ENCODE measurements around the gene LCMT1.

LCMT1 gene

DNA sequence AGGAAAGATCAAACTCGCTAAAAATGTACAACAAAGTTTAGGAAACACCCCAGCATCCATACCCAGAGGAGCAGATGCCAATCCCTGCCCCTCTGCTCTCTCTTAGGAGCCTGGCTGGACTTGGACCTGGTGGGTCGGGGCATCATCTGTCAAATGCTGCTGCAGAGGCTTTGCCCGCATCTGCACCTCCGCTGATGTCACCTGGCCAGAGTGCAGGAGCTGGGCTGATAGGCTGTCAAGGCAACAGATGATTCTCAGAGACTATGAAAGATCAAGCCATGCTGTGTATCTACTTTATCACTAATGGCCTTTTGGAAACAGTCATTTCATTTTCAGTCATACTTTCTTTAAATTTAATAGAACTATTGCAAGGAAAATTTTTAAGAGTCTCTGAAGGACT is 15.9 kb upstream of the LCMT1 start:
- Histone ChIP-seq H3K9ac (ENCODE audit: low read length) (no peak overlapping the region), H3K36me3 (ENCODE audit: control insufficient read depth, insufficient read depth, low read length) (no peaks in the 10 kb centered on the region), H3K27me3 (ENCODE audit: control insufficient read depth, insufficient read depth, low read length) (peaks cover 23% of the 10 kb centered on the region; the same call in 1 of the 2 replicates), H3K9me3 (ENCODE audit: control insufficient read depth, insufficient read depth, low read depth, low read length) (no peaks in the 10 kb centered on the region), H3K27ac (ENCODE audit: low read depth, low read length) (no peak overlapping the region), H3K4me3 (ENCODE audit: low read depth, low read length) (no peak overlapping the region), H3K4me1 (ENCODE audit: control insufficient read depth, insufficient read depth, low read length) (no peaks in the 10 kb centered on the region)

DNA sequence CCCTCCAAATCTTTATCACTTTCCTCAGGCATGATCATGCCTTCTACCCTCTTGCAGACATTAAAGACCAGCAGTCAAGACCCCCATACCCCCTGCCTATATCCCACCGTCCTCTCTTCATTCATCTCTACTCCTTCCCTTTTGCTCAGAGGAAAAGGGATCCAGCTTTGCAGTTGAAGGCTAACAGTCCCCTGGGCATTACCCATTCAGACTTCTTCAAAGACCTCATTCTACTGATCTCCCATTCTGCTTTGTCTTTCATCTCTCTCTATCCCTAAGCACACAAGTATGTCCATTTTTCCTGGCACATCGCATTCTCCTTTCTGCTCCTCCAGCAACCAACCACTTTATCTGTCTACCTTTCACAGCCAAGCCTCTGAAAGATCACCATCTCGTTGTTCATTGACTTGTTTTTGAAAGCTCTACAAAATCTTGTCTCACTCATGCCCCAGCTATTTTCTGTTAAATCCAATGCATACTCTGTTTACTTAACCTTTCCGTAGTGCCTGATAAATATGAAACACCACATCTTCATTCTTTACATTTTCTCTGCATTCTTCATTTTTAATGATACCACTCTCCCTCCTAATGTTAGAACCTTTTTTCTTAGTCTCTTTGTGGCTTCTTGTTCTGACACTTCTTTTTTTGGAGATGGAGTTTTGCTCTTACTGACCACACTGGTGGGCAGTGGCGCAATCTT is 14.1 kb upstream of the LCMT1 start:
- no peak overlapping the region for H3K27ac ChIP-seq (ENCODE audit: low read depth, low read length)
- H3K9ac ChIP-seq (ENCODE audit: low read length) = no peak overlapping the region
- no peaks in the 10 kb centered on the region for H3K9me3 ChIP-seq (ENCODE audit: control insufficient read depth, insufficient read depth, low read depth, low read length)

DNA sequence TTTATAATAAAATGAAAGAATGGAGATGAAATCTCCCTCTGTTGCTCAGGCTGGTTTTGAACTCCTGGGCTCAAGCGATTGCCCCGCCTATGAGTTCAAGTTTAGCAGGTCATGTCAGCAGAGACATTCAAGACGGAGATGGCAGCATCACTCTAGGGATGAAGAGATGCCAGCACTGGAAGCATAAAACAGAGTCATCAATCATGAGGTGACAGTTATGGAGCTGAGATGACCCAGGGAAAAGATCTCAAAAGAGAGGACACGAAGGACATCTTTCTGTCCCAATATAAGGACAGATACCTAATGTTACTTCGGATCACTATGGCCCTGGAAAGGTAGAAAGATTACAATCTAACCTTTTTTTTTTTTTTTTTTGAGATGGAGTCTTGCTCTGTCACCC is 11.0 kb upstream of the LCMT1 start:
- Histone ChIP-seq H3K36me3 (ENCODE audit: control insufficient read depth, insufficient read depth, low read length) (no peaks in the 10 kb centered on the region), H3K4me1 (ENCODE audit: control insufficient read depth, insufficient read depth, low read length) (no peaks in the 10 kb centered on the region), H3K27ac (ENCODE audit: low read depth, low read length) (no peak overlapping the region), H3K9ac (ENCODE audit: low read length) (no peak overlapping the region), H3K27me3 (ENCODE audit: control insufficient read depth, insufficient read depth, low read length) (peaks cover 8% of the 10 kb centered on the region; the same call in 1 of the 2 replicates), H3K9me3 (ENCODE audit: control insufficient read depth, insufficient read depth, low read depth, low read length) (no peaks in the 10 kb centered on the region), H3K4me3 (ENCODE audit: low read depth, low read length) (no peak overlapping the region)

More for the DNA sequence above, 14.1 kb upstream of the LCMT1 start:
- no peaks in the 10 kb centered on the region for H3K4me1 ChIP-seq (ENCODE audit: control insufficient read depth, insufficient read depth, low read length)
- H3K4me3 ChIP-seq (ENCODE audit: low read depth, low read length) = no peak overlapping the region
- H3K36me3 ChIP-seq (ENCODE audit: control insufficient read depth, insufficient read depth, low read length) = no peaks in the 10 kb centered on the region
- H3K27me3 ChIP-seq (ENCODE audit: control insufficient read depth, insufficient read depth, low read length) = peaks cover 23% of the 10 kb centered on the region; the same call in 1 of the 2 replicates

- Histone ChIP-seq H3K36me3 (ENCODE audit: control insufficient read depth, insufficient read depth, low read length) (no peaks in the 10 kb centered on the region), H3K27ac (ENCODE audit: low read depth, low read length) (peak overlapping the region; percentile 63; the same call in 1 of the 2 replicates), H3K4me3 (ENCODE audit: low read depth, low read length) (peak overlapping the region; percentile 93), H3K9ac (ENCODE audit: low read length) (peak overlapping the region; percentile 88), H3K9me3 (ENCODE audit: control insufficient read depth, insufficient read depth, low read depth, low read length) (no peaks in the 10 kb centered on the region), H3K27me3 (ENCODE audit: control insufficient read depth, insufficient read depth, low read length) (no peaks in the 10 kb centered on the region), H3K4me1 (ENCODE audit: control insufficient read depth, insufficient read depth, low read length) (peaks cover 6% of the 10 kb centered on the region)
Measured at GRCh38 chr16:25106567-25107465, 4.7 kb upstream of the LCMT1 start.

GRCh38 chr16:25107466-25107792 is 4.1 kb upstream of the LCMT1 start:
- H3K4me3 ChIP-seq (ENCODE audit: low read depth, low read length) = peak overlapping the region; percentile 93
- H3K27ac ChIP-seq (ENCODE audit: low read depth, low read length) = peak overlapping the region; percentile 63; the same call in 1 of the 2 replicates
- H3K4me1 ChIP-seq (ENCODE audit: control insufficient read depth, insufficient read depth, low read length) = peaks cover 6% of the 10 kb centered on the region
- H3K9ac ChIP-seq (ENCODE audit: low read length) = peak overlapping the region; percentile 88
- no peaks in the 10 kb centered on the region for H3K27me3 ChIP-seq (ENCODE audit: control insufficient read depth, insufficient read depth, low read length)
- no peaks in the 10 kb centered on the region for H3K9me3 ChIP-seq (ENCODE audit: control insufficient read depth, insufficient read depth, low read depth, low read length)
- H3K36me3 ChIP-seq (ENCODE audit: control insufficient read depth, insufficient read depth, low read length) = no peaks in the 10 kb centered on the region

DNA sequence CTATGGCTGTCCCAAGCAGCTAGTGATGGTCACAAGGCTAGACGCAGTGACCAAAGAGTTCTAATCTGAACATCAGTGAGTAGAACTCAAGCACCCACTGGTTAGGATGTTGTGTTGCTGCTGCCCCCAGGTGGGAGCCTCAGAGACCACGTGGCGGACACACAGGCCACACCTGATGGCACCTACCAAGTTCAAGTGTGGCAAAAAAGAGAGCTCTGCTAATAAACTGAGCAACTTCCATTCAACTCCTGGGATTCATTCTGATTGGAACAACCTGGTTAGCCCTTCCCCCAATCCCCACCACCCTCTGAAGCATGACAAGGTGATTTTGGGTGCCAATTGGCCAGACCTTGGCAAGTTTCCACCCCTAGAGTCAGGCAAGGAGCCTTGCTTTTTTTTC is 3.5 kb upstream of the LCMT1 start:
- Histone ChIP-seq H3K9ac (ENCODE audit: low read length) (peak overlapping the region; percentile 88), H3K27me3 (ENCODE audit: control insufficient read depth, insufficient read depth, low read length) (no peaks in the 10 kb centered on the region), H3K4me1 (ENCODE audit: control insufficient read depth, insufficient read depth, low read length) (peaks cover 6% of the 10 kb centered on the region), H3K9me3 (ENCODE audit: control insufficient read depth, insufficient read depth, low read depth, low read length) (no peaks in the 10 kb centered on the region), H3K4me3 (ENCODE audit: low read depth, low read length) (no peak overlapping the region), H3K36me3 (ENCODE audit: control insufficient read depth, insufficient read depth, low read length) (no peaks in the 10 kb centered on the region), H3K27ac (ENCODE audit: low read depth, low read length) (no peak overlapping the region)

DNA sequence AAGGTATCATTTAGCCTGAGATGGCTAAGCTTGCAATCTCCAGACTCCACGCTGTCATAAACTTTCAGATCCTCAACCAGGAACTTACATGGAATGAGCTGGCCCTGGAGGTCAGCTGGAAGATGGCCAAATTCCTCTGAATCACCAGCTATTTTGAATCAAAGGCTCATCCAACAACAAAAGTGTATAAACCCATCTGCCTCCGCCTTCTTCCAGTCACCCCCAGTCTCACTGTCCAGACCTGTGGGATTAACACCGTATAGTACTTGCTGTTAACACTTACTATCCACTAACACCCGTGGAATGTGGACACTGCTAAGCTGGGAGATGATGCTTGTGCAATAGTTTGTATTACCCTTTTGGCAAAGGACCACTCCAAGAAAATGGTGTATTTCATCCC is 1.9 kb upstream of the LCMT1 start:
- no peak overlapping the region for H3K9ac ChIP-seq (ENCODE audit: low read length)
- H3K9me3 ChIP-seq (ENCODE audit: control insufficient read depth, insufficient read depth, low read depth, low read length) = no peaks in the 10 kb centered on the region
- H3K4me3 ChIP-seq (ENCODE audit: low read depth, low read length) = no peak overlapping the region
- peaks cover 6% of the 10 kb centered on the region for H3K4me1 ChIP-seq (ENCODE audit: control insufficient read depth, insufficient read depth, low read length)
- H3K36me3 ChIP-seq (ENCODE audit: control insufficient read depth, insufficient read depth, low read length) = 0 out of 2 replicates have a peak, but pooled peaks cover 7% of the 10 kb centered on the region
- no peak overlapping the region for H3K27ac ChIP-seq (ENCODE audit: low read depth, low read length)
- H3K27me3 ChIP-seq (ENCODE audit: control insufficient read depth, insufficient read depth, low read length) = no peaks in the 10 kb centered on the region

DNA sequence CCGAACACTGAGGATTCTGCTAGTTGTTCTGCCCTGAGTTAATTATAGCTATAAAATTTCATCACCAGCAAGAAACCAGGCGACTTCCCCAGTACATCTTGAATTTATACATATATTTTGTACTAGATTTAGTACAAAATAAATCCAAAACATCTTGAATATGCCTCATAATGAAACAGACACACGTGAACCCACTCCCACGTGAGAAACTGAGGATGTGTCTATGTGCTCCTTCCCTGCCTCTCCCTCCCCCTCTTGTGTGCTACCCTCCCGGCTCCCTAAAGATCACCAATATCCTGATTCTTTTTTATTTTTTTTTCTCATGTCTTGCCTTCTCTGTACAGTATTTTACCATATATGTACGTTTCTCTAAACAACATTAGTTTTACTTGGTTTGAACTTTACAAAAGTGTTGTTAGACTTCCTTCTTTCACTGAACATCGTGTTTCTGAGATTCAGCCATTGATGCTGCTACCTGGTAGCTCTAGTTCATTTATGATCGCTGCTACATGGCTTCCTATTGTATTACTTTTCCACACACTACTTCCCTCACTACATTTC is 1.1 kb upstream of the LCMT1 start:
- H3K9me3 ChIP-seq (ENCODE audit: control insufficient read depth, insufficient read depth, low read depth, low read length) = no peaks in the 10 kb centered on the region
- H3K27ac ChIP-seq (ENCODE audit: low read depth, low read length) = no peak overlapping the region

GRCh38 chr16:25114121-25114520 is 2.6 kb downstream of the LCMT1 start:
- peaks cover 17% of the 10 kb centered on the region; the same call in 1 of the 2 replicates for H3K36me3 ChIP-seq (ENCODE audit: control insufficient read depth, insufficient read depth, low read length)
- H3K4me1 ChIP-seq (ENCODE audit: control insufficient read depth, insufficient read depth, low read length) = no peaks in the 10 kb centered on the region
- no peak overlapping the region for H3K4me3 ChIP-seq (ENCODE audit: low read depth, low read length)
- H3K27me3 ChIP-seq (ENCODE audit: control insufficient read depth, insufficient read depth, low read length) = no peaks in the 10 kb centered on the region
- no peaks in the 10 kb centered on the region for H3K9me3 ChIP-seq (ENCODE audit: control insufficient read depth, insufficient read depth, low read depth, low read length)
- H3K27ac ChIP-seq (ENCODE audit: low read depth, low read length) = no peak overlapping the region
- no peak overlapping the region for H3K9ac ChIP-seq (ENCODE audit: low read length)

More for the DNA sequence above, 1.1 kb upstream of the LCMT1 start:
- peaks cover 6% of the 10 kb centered on the region for H3K4me1 ChIP-seq (ENCODE audit: control insufficient read depth, insufficient read depth, low read length)
- H3K9ac ChIP-seq (ENCODE audit: low read length) = peak overlapping the region; percentile 45
- 0 out of 2 replicates have a peak, but pooled peaks cover 13% of the 10 kb centered on the region for H3K36me3 ChIP-seq (ENCODE audit: control insufficient read depth, insufficient read depth, low read length)
- H3K27me3 ChIP-seq (ENCODE audit: control insufficient read depth, insufficient read depth, low read length) = no peaks in the 10 kb centered on the region
- H3K4me3 ChIP-seq (ENCODE audit: low read depth, low read length) = peak overlapping the region; percentile 95

- Histone ChIP-seq H3K4me1 (ENCODE audit: control insufficient read depth, insufficient read depth, low read length) (no peaks in the 10 kb centered on the region), H3K4me3 (ENCODE audit: low read depth, low read length) (no peak overlapping the region), H3K36me3 (ENCODE audit: control insufficient read depth, insufficient read depth, low read length) (peaks cover 16% of the 10 kb centered on the region; the same call in 1 of the 2 replicates), H3K27ac (ENCODE audit: low read depth, low read length) (no peak overlapping the region), H3K9ac (ENCODE audit: low read length) (no peak overlapping the region), H3K9me3 (ENCODE audit: control insufficient read depth, insufficient read depth, low read depth, low read length) (no peaks in the 10 kb centered on the region), H3K27me3 (ENCODE audit: control insufficient read depth, insufficient read depth, low read length) (no peaks in the 10 kb centered on the region)
Measured at GRCh38 chr16:25118851-25119578, 7.5 kb downstream of the LCMT1 start.

Measured in HUES6 (cell line).